A549 (cell line): ENCODE results near the gene DGCR2. TPM values are rescaled to one million over a fixed set of nuclear protein-coding genes. Genes with fewer than 3 reads are reported as not detected.
A peak's percentile ranks its signal among the peaks of the same experiment; 100 is the strongest.

Experiments
- ATAC-seq, 2 experiments: fragments of 200-7000 bp in 1 of 2; fragments of >200 bp in 1 of 2; cut with Nextera tagmentation in 1 of 2; cut with Tn5 transposase in 1 of 2; 3 replicates each; pipeline versions ENCODE4 v1.8.0 to v1.9.1; 2018 to 2020; ENCODE audit warnings: mild to moderate bottlenecking in 1 of 2, moderate library complexity in 1 of 2
- CTCF ChIA-PET: fragments of 300-600 bp; sonication (Branson Sonifier 250); formaldehyde crosslinking; extraction: SDS; loops from one replicate; lab custom pipeline; 2021; ENCODE audit warnings: antibody characterized with exemption, inconsistent platforms; lab: Yijun Ruan, JAX
- POLR2A ChIA-PET: fragments of 350-600 bp; formaldehyde crosslinking; extraction: SDS; loops from one replicate; lab custom pipeline; 2021; ENCODE audit warnings: antibody characterized with exemption, inconsistent platforms; lab: Yijun Ruan, JAX
- DNase-seq, 2 experiments: peaks; one replicate each; pipeline versions ENCODE4 v3.0.0 to v3.0.0-alpha.2; 2011 to 2016; ENCODE audit warnings: low read depth in 1 of 2, low spot score in 1 of 2
- FAIRE-seq: peaks from 2 replicates; lab custom pipeline; 2011; peaks lifted over from hg19 to GRCh38; lab: Jason Lieb, UNC
- H3K27ac ChIP-seq, 2 experiments: fragments of >200 bp; sonication (Bioruptor Twin); formaldehyde crosslinking; 3 replicates each; pipeline ENCODE4 v1.5.1; 2016 to 2017
- H3K4me1 ChIP-seq: fragments of >200 bp; sonication (Bioruptor Twin); formaldehyde crosslinking; 3 replicates; pipeline ENCODE4 v1.6.1; 2016
- H3K4me2 ChIP-seq: fragments of >200 bp; sonication (Bioruptor Twin); formaldehyde crosslinking; 3 replicates; pipeline ENCODE4 v1.6.1; 2016
- H3K4me3 ChIP-seq: fragments of >200 bp; sonication (Bioruptor Twin); formaldehyde crosslinking; 3 replicates; pipeline ENCODE4 v1.5.1; 2016
- H3K9me3 ChIP-seq: fragments of >200 bp; sonication (Bioruptor Twin); formaldehyde crosslinking; 3 replicates; pipeline ENCODE4 v1.6.1; 2016
- ATOH8 ChIP-seq: fragments of 250-450 bp; sonication (Bioruptor Pico); IDR thresholded peaks from 2 replicates; pipeline ENCODE4 v1.5.0; 2020; ENCODE audit warnings: low read depth, mild to moderate bottlenecking, moderate library complexity
- BCL3 ChIP-seq: fragments of >200 bp; sonication (Bioruptor Twin); formaldehyde crosslinking; IDR thresholded peaks from 3 replicates; pipeline ENCODE4 v1.6.1; 2016
- CBX2 ChIP-seq: fragments of 200-600 bp; sonication (generic); IDR thresholded peaks from 2 replicates; pipeline ENCODE4 v1.6.1; 2016; ENCODE audit warnings: low read depth, mild to moderate bottlenecking, borderline replicate concordance
- CBX8 ChIP-seq: fragments of 200-600 bp; sonication (generic); IDR thresholded peaks from 2 replicates; pipeline ENCODE4 v1.6.1; 2016
- CHD2 ChIP-seq: fragments of 150-350 bp; IDR thresholded peaks from 2 replicates; pipeline ENCODE4 v1.6.1; 2014; ENCODE audit warnings: low read length; ENCODE audit not compliant: partially characterized antibody
- CHD4 ChIP-seq: fragments of 200-600 bp; sonication (generic); IDR thresholded peaks from 2 replicates; pipeline ENCODE4 v1.6.1; 2016; ENCODE audit warnings: antibody characterized with exemption, mild to moderate bottlenecking, borderline replicate concordance
- CTCF ChIP-seq: fragments of >200 bp; sonication (Bioruptor Twin); formaldehyde crosslinking; IDR thresholded peaks from 3 replicates; pipeline ENCODE4 v1.5.1; 2016
- EHF ChIP-seq: fragments of 250-450 bp; sonication (Bioruptor Pico); IDR thresholded peaks from 2 replicates; pipeline ENCODE4 v1.5.0; 2020; ENCODE audit warnings: mild to moderate bottlenecking
- EHMT2 ChIP-seq: fragments of 200-600 bp; sonication (generic); IDR thresholded peaks from 2 replicates; pipeline ENCODE4 v1.6.1; 2016; ENCODE audit warnings: antibody characterized with exemption, low read depth, mild to moderate bottlenecking, moderate library complexity
- EP300 ChIP-seq, 2 experiments: fragments of >200 bp; sonication (Bioruptor Twin); formaldehyde crosslinking; IDR thresholded peaks; 2 replicates in 1 of 2; 3 replicates in 1 of 2; pipeline ENCODE4 v1.6.1; 2016 to 2017
- FOSL2 ChIP-seq, 2 experiments: fragments of 450-650 bp in 1 of 2; fragments of >200 bp in 1 of 2; sonication (Bioruptor Twin) in 1 of 2; formaldehyde crosslinking; IDR thresholded peaks; 2 replicates each; pipeline versions ENCODE4 v1.5.0 to v1.6.1; 2016 to 2020; ENCODE audit warnings: mild to moderate bottlenecking in 1 of 2, moderate library complexity in 1 of 2
- FOXS1 ChIP-seq: fragments of 250-450 bp; sonication (Bioruptor Pico); IDR thresholded peaks from 2 replicates; pipeline ENCODE4 v1.5.0; 2020; ENCODE audit warnings: mild to moderate bottlenecking, moderate library complexity
- HEYL ChIP-seq: fragments of 250-450 bp; sonication (Bioruptor Pico); IDR thresholded peaks from 2 replicates; pipeline ENCODE4 v1.8.0; 2021; ENCODE audit warnings: mild to moderate bottlenecking, moderate library complexity
- HOXB13 ChIP-seq: fragments of 250-450 bp; sonication (Bioruptor Pico); IDR thresholded peaks from 2 replicates; pipeline ENCODE4 v1.5.0; 2020; ENCODE audit warnings: low read depth, mild to moderate bottlenecking, moderate library complexity
- KDM1A ChIP-seq: fragments of 200-600 bp; sonication (generic); IDR thresholded peaks from 2 replicates; pipeline ENCODE4 v1.6.1; 2016; ENCODE audit warnings: low read depth, mild to moderate bottlenecking
- MAZ ChIP-seq: fragments of 150-350 bp; IDR thresholded peaks from 2 replicates; pipeline ENCODE4 v1.6.1; 2014; ENCODE audit warnings: antibody characterized with exemption, low read depth, low read length, borderline replicate concordance
- MYC ChIP-seq: IDR thresholded peaks from 2 replicates; pipeline ENCODE4 v1.6.1; 2012; ENCODE audit warnings: mild to moderate bottlenecking, inconsistent platforms, low read length, improper control_type of control experiment, borderline replicate concordance
- NFE2L2 ChIP-seq: fragments of 150-350 bp; conservative IDR thresholded peaks from 2 replicates; pipeline ENCODE4 v1.6.1; 2014; ENCODE audit warnings: low read length
- PHF8 ChIP-seq: fragments of 200-600 bp; sonication (generic); IDR thresholded peaks from 2 replicates; pipeline ENCODE4 v1.6.1; 2016; ENCODE audit warnings: low read depth, mild to moderate bottlenecking, antibody characterized with exemption, moderate library complexity, borderline replicate concordance
- POLR2AphosphoS2 ChIP-seq: conservative IDR thresholded peaks from 2 replicates; pipeline ENCODE4 v1.6.1; 2012; ENCODE audit warnings: low read length, improper control_type of control experiment, inconsistent platforms
- RARB ChIP-seq: fragments of 250-450 bp; sonication (Bioruptor Pico); IDR thresholded peaks from 2 replicates; pipeline ENCODE4 v1.8.0; 2021; ENCODE audit warnings: mild to moderate bottlenecking, moderate library complexity
- RFX5 ChIP-seq: fragments of 450-650 bp; IDR thresholded peaks from 2 replicates; pipeline ENCODE4 v1.7.1; 2014; ENCODE audit warnings: antibody characterized with exemption, mild to moderate bottlenecking, moderate library complexity
- RNF2 ChIP-seq: fragments of 200-600 bp; sonication (generic); IDR thresholded peaks from 2 replicates; pipeline ENCODE4 v1.6.1; 2016; ENCODE audit warnings: low read depth, mild to moderate bottlenecking, antibody characterized with exemption, moderate library complexity, borderline replicate concordance
- SMC3 ChIP-seq: fragments of >200 bp; sonication (Bioruptor Twin); formaldehyde crosslinking; IDR thresholded peaks from 3 replicates; pipeline ENCODE4 v1.6.1; 2018; ENCODE audit warnings: inconsistent platforms
- USF2 ChIP-seq: fragments of 450-650 bp; IDR thresholded peaks from 2 replicates; pipeline ENCODE4 v1.6.1; 2014; ENCODE audit warnings: antibody characterized with exemption
- ZC3H11A ChIP-seq: fragments of 450-650 bp; IDR thresholded peaks from 2 replicates; pipeline ENCODE4 v1.6.1; 2014; ENCODE audit warnings: antibody characterized with exemption, mild to moderate bottlenecking
- ZNF302 ChIP-seq: fragments of 250-450 bp; sonication (Bioruptor Pico); IDR thresholded peaks from 2 replicates; pipeline ENCODE4 v1.9.0; 2021; ENCODE audit warnings: inconsistent platforms, mild to moderate bottlenecking, moderate library complexity
- WGBS: methylation state at CpG from one replicate; pipeline ENCODE4 v1.1.6; 2017; ENCODE audit errors: missing lambda C conversion rate; 5-methylcytosine and 5-hydroxymethylcytosine counted together
- polyA plus RNA-seq, 4 experiments: library from polyadenylated mRNA; depleted of rRNA in 3 of 4; stranded (reverse); fragments of >200 nt; fragmentation: RNase III in 1 of 4; extraction: RNeasy Plus Mini Kit Qiagen cat#74134 plus additional on column Dnase treatment in 1 of 4; gene quantifications; 2 replicates in 3 of 4; 3 replicates in 1 of 4; pipeline ENCODE4 v1.2.3, GENCODE V29; 2011 to 2017
- TF ChIP-seq, protein P1 (sequence below): IDR thresholded peaks from 2 replicates; pipeline ENCODE4 v1.6.1; 2012

The DGCR2 gene
- polyA plus RNA-seq, 2 of the 4 experiments (the other 2 are of a cell fraction), result 10.6 to 17.9 TPM

GRCh38 chr22:19066531-19067271, 55.5 kb downstream of the DGCR2 start:
- H3K4me3 ChIP-seq, result no peak overlapping the region
- CTCF ChIA-PET, result interaction anchor here (1.1 kb wide), 1 partner anchor 10 kb away, joined by 3 read pairs; no protein-coding TSS in a partner anchor
- WGBS, result 94% methylated on average over 10 of the region's 11 CpGs
- peak in 1 of 2 experiments; percentile 34; a peak in 1 of 6 replicates for ATAC-seq
- no peak for TF ChIP-seq EHF (CRISPR knock-in tag)
- TF ChIP-seq EHMT2, result no peak
- no peak for TF ChIP-seq MYC
- no peak for TF ChIP-seq EP300 (IDR thresholded peaks at IDR 0.05)
- TF ChIP-seq CBX8, result no peak
- TF ChIP-seq NFE2L2, result no peak
- no peak for TF ChIP-seq ZNF302 (CRISPR knock-in tag)
- no peak for TF ChIP-seq SMC3
- TF ChIP-seq POLR2AphosphoS2, result no peak
- no peak for TF ChIP-seq FOSL2 (IDR thresholded peaks at IDR 0.05)
- no peak for TF ChIP-seq FOSL2 (CRISPR knock-in tag; IDR thresholded peaks at IDR 0.05)
- no peak for TF ChIP-seq RFX5
- no peak for TF ChIP-seq RNF2
- TF ChIP-seq HOXB13 (CRISPR knock-in tag), result no peak
- TF ChIP-seq, all 56 proteins: peak for 0
- Histone ChIP-seq H3K27ac (no peak overlapping the region), H3K9me3 (no peaks in the 10 kb centered on the region), H3K4me1 (no peaks in the 10 kb centered on the region), H3K4me2 (no peak overlapping the region)
- DNase-seq (no peak), FAIRE-seq (no peak)
- POLR2A ChIA-PET, result no interaction called here

GRCh38 chr22:19065929-19066328, 56.3 kb downstream of the DGCR2 start:
- FAIRE-seq (no peak), DNase-seq (no peak), ATAC-seq (no peak)
- TF ChIP-seq RARB (CRISPR knock-in tag) (no peak), HEYL (CRISPR knock-in tag) (no peak), POLR2AphosphoS2 (no peak), USF2 (no peak), CTCF (no peak), CHD2 (no peak), FOXS1 (CRISPR knock-in tag) (no peak), SMC3 (no peak), KDM1A (no peak), BCL3 (no peak), ATOH8 (CRISPR knock-in tag) (no peak), CBX2 (no peak), CHD4 (no peak), EP300 (IDR thresholded peaks at IDR 0.05) (no peak), MAZ (no peak), PHF8 (no peak), EHF (CRISPR knock-in tag) (no peak), ZC3H11A (no peak)
- TF ChIP-seq, protein P1, sequence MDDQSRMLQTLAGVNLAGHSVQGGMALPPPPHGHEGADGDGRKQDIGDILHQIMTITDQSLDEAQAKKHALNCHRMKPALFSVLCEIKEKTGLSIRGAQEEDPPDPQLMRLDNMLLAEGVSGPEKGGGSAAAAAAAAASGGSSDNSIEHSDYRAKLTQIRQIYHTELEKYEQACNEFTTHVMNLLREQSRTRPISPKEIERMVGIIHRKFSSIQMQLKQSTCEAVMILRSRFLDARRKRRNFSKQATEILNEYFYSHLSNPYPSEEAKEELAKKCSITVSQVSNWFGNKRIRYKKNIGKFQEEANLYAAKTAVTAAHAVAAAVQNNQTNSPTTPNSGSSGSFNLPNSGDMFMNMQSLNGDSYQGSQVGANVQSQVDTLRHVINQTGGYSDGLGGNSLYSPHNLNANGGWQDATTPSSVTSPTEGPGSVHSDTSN, result no peak
- H3K27ac ChIP-seq, result no peak overlapping the region
- 86% methylated on average over 3 of the region's 5 CpGs for WGBS
- CTCF ChIA-PET, result interaction anchor here (0.8 to 1.1 kb wide), 2 partner anchors 9 to 24 kb away, joined by 3 read pairs; no protein-coding TSS in a partner anchor
- H3K4me1 ChIP-seq, result peaks cover 2% of the 10 kb centered on the region
- H3K4me2 ChIP-seq, result no peak overlapping the region
- H3K4me3 ChIP-seq, result no peak overlapping the region
- POLR2A ChIA-PET, result no interaction called here
- no peaks in the 10 kb centered on the region for H3K9me3 ChIP-seq
